Activated CD4-positive, alpha-beta T cell treated with anti-CD3 and anti-CD28 coated beads for 24 hours (primary cell): ENCODE measurements around the gene SLC25A10.

Source experiments
- DNase-seq, 2 donors: peaks; one replicate each; pipeline ENCODE4 v3.0.0-alpha.2; 2020; ENCODE audit warnings: low read depth in 2 of 2

The SLC25A10 gene

DNA sequence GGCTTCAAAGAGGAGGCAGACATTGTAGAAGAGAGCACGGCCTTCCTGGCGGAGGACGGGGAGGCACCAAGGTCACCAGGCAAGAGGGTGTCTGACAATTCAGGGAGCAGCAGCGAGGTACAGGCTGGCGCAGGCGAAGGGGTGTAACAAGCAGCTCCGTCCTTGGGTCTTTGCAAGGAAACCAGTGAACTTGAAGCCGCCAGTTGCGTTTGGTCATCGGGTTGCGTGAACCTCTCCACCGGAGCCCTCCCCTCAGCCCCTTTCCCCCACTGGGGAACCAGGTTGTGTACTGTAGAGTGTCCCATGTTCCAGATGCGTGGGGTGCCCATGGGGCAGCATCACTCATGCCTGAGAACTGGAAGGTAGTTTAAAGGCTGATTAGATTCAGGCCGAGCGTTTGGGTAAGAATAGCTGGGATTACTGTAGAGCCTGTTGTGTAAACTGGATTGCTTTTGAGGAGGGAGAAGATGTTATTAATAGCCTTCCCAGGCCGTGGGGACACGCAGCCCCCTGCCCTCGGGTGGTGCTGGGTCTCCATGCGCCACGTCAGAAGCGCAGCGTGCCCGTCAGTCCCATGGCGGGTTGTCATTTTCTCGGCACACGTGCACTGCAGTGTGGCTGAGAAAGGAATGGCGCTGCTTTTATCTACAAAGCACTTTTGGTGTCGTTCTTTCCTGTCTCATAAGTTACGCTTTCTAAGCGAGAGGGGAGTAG lies 6.4 kb upstream of the SLC25A10 start:
- DNase-seq, result no peak

- DNase-seq, result no peak
Measured at GRCh38 chr17:81706232-81706611, 5.9 kb upstream of the SLC25A10 start.

- DNase-seq, result no peak
Measured at GRCh38 chr17:81706757-81707624, 5.1 kb upstream of the SLC25A10 start.

DNA sequence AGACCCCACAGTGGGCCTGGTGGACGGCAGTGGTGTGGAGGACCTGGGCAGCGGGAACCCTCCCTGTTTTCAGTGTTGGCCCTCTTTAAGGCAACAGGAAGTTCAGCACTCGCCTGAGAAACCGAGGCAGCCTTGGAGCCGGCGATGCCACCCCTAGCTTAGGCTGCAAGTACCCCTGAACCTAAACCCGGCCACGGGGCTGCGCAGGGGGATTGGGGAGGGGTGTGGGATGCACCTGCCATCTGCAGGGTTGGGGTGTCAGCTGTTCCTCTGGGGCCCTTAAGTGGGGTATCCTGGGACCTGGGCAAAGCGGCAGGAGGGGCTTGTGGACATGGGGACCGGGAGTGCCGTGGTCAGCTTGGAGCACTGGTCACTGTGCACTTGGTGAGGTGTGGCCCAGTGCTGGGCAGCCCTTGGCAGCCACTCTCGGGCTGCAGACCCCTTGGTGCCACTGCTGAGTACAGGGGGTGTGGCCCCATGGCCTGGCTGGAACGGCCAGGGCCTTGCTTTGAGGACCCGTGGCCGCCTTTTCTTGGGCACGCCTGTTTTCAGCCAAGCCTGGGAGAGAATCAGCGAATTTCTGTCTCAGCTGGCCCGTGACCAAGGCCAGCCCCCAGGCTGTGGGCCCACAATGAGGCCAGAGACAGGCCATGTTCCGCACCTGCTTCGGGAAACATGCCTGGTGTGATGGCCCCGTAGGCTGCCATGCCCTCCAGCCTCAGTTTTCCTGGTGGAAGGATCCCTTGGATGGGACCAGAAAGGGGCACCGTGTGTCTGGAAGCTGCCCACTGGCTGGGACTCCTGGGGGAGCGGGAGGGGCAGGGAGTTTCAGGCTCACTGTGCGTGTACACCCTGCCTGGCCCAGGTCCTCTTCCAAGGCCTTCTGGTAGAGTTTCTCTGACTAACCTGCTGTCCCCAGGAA lies 4.1 kb upstream of the SLC25A10 start:
- DNase-seq, result no peak

DNA sequence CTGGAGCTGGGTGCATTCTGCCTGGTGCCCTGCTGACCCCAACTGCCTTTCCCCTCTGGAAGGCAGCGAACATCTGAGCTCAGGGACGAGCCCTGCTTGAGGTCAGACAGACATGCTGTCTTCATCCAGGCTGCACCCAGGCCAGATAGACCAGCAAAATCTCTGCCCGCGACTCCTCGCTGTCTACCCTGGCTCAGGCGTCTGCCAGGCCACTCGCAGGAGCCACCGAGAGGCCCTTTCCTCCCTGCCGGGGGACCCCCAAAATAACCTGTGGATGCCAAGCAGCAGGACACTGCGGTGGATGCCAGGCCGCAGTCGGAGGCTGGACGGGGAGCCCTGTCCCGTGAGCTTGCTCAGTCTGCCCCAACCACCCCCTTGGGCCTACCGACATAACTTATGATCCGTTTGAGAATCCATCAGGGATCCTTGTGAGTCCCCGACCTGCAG lies 3.3 kb upstream of the SLC25A10 start:
- no peak for DNase-seq

- DNase-seq, result no peak
Measured at GRCh38 chr17:81710514-81711308, 1.4 kb upstream of the SLC25A10 start.

DNA sequence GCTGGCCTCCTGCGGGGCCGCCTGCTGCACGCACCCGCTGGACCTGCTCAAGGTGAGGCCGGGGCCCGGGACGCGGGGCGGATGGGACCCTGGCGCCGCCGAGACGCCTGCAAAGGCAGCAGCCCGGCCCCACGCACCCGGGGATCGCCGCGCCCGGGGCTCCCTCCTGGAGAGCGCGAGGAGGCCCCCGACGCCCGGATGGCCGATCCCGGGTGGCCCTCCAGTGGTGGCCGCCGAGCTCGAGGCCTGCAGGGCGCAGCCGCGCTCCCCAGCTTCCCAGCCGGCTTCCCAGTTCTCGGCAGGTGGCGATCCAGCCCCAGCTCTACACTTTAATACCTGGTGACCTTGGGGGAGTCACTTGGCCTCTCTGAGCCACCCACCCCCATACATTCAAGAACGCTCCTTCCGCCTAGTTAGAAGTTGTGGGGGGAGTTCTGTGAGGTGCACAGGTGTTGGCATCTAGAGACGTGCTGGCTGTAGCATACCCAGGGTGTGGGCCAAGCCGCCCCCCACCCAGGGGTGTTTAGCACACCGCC lies 452 bp downstream of the SLC25A10 start:
- DNase-seq, result no peak

- no peak for DNase-seq
Measured at GRCh38 chr17:81713004-81713555, 996 bp downstream of the SLC25A10 start.

- no peak for DNase-seq
Measured at GRCh38 chr17:81713556-81714411, 1.7 kb downstream of the SLC25A10 start.

- no peak for DNase-seq
Measured at GRCh38 chr17:81714412-81715106, 2.5 kb downstream of the SLC25A10 start.

DNA sequence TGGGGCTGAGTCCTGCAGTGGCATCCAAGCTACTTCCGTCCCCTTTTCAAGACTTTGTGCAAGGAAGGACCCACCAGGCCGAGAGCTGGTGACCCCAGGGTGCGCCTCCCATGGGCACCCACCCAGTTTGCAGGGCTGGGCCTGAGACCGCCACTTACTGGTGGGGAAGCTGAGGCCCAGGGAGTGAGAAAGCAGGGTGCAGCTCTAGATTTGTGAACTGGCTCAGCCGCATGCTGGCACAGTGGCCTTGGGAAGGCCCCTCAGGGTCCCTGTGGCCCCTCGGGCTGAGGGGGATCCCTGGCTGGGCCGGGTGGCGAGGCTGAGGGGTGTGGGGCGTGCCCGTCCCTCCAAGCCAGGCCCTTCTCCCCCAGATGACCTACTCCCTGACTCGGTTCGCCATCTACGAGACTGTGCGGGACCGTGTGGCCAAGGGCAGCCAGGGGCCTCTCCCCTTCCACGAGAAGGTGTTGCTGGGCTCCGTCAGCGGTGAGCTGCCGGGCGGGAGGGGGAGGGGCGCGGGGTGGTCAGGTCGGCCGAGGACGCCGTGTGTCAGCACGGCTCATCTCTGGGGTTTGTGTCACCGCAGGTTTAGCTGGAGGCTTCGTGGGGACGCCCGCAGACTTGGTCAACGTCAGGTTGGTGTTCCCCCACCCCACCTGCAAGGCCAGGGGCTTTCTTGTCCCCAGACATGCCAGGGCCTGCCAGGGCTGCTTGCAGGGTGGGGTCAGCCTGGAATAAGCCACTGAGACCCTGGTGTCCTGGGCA lies 3.2 kb downstream of the SLC25A10 start:
- no peak for DNase-seq

- DNase-seq, result no peak
Measured at GRCh38 chr17:81715872-81716673, 4.0 kb downstream of the SLC25A10 start.

GRCh38 chr17:81716674-81716996 lies 4.6 kb downstream of the SLC25A10 start:
- DNase-seq, result no peak

DNA sequence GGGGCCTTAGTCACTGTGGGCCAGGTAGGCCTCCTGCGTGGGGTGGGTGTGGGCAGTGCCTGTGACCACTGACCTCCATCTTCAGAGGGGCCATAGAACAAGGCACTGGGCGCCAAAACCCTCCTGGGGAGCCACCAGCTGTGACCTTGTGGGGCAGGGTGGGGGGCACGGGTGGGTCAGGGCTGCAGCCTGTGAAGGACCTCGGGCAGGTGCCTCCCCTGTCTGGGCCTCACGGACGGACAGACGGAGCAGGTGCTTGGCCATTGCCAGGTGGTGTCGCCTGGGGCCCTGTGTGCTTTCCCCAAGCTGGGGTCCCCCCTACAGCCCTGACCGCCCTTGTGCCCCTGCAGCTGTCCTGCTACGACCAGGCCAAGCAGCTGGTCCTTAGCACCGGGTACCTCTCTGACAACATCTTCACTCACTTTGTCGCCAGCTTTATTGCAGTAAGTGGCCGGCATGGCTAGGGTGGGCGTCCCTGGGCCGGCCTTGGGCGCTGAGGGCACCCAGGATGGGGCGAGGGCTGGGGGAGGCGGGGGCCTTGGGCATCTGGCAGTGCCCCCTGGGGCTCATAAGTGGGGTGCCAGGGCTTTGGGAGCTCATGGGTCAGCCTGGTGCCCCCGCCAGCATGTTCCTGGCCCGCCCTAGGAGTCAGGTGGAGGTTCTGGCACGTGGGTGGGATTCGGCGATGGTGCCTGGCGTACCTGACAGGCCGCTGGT lies 5.1 kb downstream of the SLC25A10 start:
- no peak for DNase-seq

DNA sequence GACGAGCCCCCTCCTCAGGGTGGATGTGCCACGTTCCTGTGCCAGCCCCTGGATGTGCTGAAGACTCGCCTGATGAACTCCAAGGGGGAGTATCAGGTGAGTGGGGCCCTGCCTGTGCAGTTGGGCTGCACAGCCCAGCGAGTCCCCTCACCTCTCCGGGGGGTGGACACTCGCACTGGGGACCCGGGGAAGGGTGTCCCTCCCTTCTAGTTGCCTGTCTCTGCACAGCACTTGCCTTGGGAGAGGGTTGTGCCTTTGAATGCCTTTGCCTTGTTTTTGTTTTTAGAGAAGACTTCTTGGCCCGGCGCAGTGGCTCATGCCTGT lies 5.6 kb downstream of the SLC25A10 start:
- no peak for DNase-seq

DNA sequence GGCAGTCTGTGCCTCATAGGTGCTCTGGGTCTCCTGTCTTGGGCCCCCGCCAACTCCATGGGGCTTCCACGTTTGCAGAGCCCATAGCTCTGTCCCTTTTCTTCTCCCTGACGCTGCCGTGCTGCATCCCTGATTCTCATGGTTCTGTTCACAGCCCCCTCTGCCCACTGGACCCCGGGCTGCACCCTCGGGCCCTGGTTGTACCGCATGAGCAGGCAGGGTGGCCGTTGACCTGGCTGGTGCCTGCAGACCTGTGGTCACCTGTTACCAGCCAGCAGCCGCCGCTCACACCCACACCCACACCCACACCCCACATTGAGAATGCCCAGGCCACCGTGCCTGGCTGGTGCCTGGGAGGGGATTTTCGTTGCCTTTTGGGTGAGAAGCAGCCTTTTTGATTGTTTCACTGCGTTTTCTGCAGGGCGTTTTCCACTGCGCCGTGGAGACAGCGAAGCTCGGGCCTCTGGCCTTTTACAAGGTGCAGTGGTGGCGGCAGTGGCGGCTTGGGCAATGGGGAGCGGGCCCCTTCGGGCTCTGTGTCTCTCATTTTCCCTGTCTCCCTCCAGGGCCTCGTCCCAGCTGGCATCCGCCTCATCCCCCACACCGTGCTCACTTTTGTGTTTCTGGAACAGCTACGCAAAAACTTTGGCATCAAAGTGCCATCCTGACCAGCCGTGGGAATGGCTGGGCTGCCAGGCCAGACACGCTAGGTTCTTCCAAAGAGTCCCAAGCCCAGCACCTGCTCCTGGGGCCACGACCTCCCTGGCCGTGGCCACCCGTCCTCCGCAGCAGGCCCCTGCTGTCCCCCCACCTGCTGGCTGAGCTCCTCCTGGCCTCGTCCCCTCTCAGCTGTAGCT lies 7.6 kb downstream of the SLC25A10 start:
- DNase-seq, result no peak
